Measurements from ENCODE around the gene HAVCR2. TPM values are rescaled to one million over a fixed set of nuclear protein-coding genes. Genes with fewer than 3 reads are reported as not detected.
"Not testable (repeated sequence)": the region's sequence is repeated elsewhere in the genome, so short reads cannot be mapped to it uniquely, and the experiment has no call there.

HAVCR2 gene
- total RNA-seq, 2 experiments from 2014 or later = 1.4 to 1.8 TPM

DNA sequence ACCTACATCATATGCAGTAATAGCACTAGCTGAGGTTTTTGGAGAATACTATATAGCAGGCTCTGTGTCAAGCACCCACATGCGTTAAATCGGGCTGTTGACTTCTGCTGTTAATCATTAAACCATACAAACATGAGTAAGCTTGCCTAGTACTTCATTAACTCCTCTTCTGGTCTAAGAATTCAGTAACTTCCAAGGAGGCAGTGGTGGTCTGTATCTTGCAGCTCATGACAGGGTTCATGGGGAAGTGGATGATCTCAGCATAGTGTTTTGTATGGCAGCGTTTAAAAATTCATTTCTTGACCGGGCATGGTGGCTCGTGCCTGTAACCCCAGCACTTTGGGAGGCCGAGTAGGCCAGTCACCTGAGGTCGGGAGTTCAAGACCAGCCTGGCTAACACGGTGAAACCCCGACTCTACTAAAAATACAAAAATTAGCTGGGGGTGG lies 49.7 kb downstream of the HAVCR2 start, which contains the start of gene HAVCR1:
TSS of gene HAVCR1 (minus strand) at position 24 of the 447 bp plus-strand sequence. CDS start 1,173 bp downstream, outside the sequence.
- Histone ChIP-seq H3K4me3 (ENCODE audit: low read length) (no peak within 1 kb of the TSS), H3K36me3 (ENCODE audit: insufficient read depth, low read length) (no peaks in the 10 kb centered on the region), H3K9me3 (ENCODE audit: control insufficient read depth in 1 of 2, insufficient read depth in 1 of 2, low read length in 2 of 2) (no peaks in the 10 kb centered on the region), H3K27me3 (ENCODE audit: control insufficient read depth in 1 of 2, insufficient read depth in 2 of 2, low read length in 2 of 2) (no peaks in the 10 kb centered on the region), H3K27ac (ENCODE audit: low read depth in 1 of 2, low read length in 2 of 2) (no peak within 1 kb of the TSS), H3K4me1 (ENCODE audit: insufficient read depth, low read length) (no peaks in the 10 kb centered on the region)
- H3K27ac Mint-ChIP-seq = no peak within 1 kb of the TSS
- ChIA-PET POLR2A (no interaction called here), CTCF (no interaction called here)
- no peaks in the 10 kb centered on the region for H3K27me3 Mint-ChIP-seq
- TF ChIP-seq, protein P1, sequence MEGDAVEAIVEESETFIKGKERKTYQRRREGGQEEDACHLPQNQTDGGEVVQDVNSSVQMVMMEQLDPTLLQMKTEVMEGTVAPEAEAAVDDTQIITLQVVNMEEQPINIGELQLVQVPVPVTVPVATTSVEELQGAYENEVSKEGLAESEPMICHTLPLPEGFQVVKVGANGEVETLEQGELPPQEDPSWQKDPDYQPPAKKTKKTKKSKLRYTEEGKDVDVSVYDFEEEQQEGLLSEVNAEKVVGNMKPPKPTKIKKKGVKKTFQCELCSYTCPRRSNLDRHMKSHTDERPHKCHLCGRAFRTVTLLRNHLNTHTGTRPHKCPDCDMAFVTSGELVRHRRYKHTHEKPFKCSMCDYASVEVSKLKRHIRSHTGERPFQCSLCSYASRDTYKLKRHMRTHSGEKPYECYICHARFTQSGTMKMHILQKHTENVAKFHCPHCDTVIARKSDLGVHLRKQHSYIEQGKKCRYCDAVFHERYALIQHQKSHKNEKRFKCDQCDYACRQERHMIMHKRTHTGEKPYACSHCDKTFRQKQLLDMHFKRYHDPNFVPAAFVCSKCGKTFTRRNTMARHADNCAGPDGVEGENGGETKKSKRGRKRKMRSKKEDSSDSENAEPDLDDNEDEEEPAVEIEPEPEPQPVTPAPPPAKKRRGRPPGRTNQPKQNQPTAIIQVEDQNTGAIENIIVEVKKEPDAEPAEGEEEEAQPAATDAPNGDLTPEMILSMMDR (IDR thresholded peaks at IDR 0.05) = no peak
- intact Hi-C loops (cut with DNase I, micrococcal nuclease) = no loop called here
- no peak within 1 kb of the TSS for H3K4me3 Mint-ChIP-seq
- H3K4me1 Mint-ChIP-seq (ENCODE audit: low read depth) = no peaks in the 10 kb centered on the region
- no peak for DNase-seq
- no peaks in the 10 kb centered on the region for H3K9me3 Mint-ChIP-seq
- no peak for ATAC-seq (ENCODE audit: poor library complexity)
- H3K36me3 Mint-ChIP-seq (ENCODE audit: low read depth) = no peaks in the 10 kb centered on the region

DNA sequence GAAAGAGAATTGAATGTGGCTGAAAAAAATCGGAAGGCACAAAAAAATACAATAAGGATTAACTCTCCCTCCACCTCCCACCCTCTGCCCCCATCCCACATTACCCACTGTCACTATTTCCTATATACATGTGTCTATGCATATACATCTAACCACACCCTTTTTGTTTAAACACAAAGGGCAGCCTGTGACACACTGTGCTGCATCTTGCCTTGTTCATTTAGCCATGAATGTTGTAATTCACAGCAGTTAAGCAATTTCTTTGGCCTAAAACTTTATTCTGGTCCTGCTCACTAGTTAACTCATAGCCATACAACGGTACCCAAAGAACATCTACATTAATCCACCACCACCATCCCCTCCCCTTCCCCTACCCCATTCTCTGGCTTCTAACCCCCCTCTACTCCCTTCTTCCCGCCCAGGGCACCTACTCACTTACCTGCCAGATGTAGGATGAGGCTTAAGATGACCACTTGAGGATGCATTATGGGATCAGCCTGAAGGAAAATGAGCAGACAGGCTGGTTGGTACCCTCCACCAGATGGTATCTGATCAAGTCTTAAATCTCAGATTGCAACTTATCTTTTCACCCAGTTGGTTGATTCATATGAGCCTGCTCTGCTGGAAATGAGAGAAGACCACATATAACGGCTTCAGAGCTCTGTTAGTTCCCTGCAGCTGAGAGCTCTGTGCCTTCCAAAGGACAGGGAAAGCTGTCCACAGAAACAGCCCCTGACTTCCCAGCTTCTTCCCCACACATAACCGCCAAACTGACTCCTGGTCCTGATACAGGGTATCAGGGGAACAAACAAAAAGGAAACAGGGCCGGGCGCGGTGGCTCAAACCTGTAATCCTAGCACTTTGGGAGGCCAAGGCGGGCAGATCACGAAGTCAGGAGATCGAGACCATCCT lies 51.1 kb downstream of the HAVCR2 start:
- Histone ChIP-seq H3K4me1 (ENCODE audit: insufficient read depth, low read length) (no peaks in the 10 kb centered on the region), H3K27me3 (ENCODE audit: control insufficient read depth in 1 of 2, insufficient read depth in 2 of 2, low read length in 2 of 2) (no peaks in the 10 kb centered on the region), H3K27ac (ENCODE audit: low read depth in 1 of 2, low read length in 2 of 2) (no peak overlapping the region), H3K36me3 (ENCODE audit: insufficient read depth, low read length) (no peaks in the 10 kb centered on the region), H3K9me3 (ENCODE audit: control insufficient read depth in 1 of 2, insufficient read depth in 1 of 2, low read length in 2 of 2) (no peaks in the 10 kb centered on the region), H3K4me3 (ENCODE audit: low read length) (no peak overlapping the region)
- Mint-ChIP-seq H3K36me3 (ENCODE audit: low read depth) (no peaks in the 10 kb centered on the region), H3K27ac (no peak overlapping the region), H3K9me3 (no peaks in the 10 kb centered on the region), H3K4me1 (ENCODE audit: low read depth) (no peaks in the 10 kb centered on the region), H3K4me3 (no peak overlapping the region), H3K27me3 (no peaks in the 10 kb centered on the region)
- ATAC-seq (ENCODE audit: poor library complexity) = no peak
- POLR2A ChIA-PET = no interaction called here
- CTCF ChIA-PET = no interaction called here
- intact Hi-C loops (cut with DNase I, micrococcal nuclease) = no loop called here
- no peak for DNase-seq
- TF ChIP-seq, protein P1 (IDR thresholded peaks at IDR 0.05) = no peak

DNA sequence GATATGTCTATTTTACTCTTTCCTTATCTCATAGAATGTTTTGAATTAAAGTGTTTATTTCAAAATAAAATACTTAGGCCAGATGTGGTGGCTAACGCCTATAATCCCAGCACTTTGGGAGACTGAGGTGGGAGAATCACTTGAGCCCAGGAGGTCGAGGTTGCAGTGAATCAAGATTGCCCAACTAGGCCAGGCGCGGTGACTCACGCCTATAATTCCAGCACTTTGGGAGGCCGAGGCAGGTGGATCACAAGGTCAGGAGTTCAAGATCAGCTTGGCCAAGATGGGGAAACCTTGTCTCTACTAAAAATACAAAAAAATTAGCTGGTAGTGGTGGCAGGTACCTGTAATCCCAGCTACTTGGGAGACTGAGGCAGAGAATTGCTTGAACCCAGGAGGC lies 52.0 kb downstream of the HAVCR2 start:
- H3K27ac ChIP-seq (ENCODE audit: low read depth in 1 of 2, low read length in 2 of 2); H3K27me3 Mint-ChIP-seq; H3K9me3 Mint-ChIP-seq; CTCF ChIA-PET; POLR2A ChIA-PET; H3K4me3 Mint-ChIP-seq; H3K4me3 ChIP-seq (ENCODE audit: low read length); H3K4me1 Mint-ChIP-seq (ENCODE audit: low read depth); DNase-seq; H3K27me3 ChIP-seq (ENCODE audit: control insufficient read depth in 1 of 2, insufficient read depth in 2 of 2, low read length in 2 of 2); H3K36me3 ChIP-seq (ENCODE audit: insufficient read depth, low read length); H3K36me3 Mint-ChIP-seq (ENCODE audit: low read depth); H3K4me1 ChIP-seq (ENCODE audit: insufficient read depth, low read length); intact Hi-C loops (cut with DNase I, micrococcal nuclease); ATAC-seq (ENCODE audit: poor library complexity); H3K9me3 ChIP-seq (ENCODE audit: control insufficient read depth in 1 of 2, insufficient read depth in 1 of 2, low read length in 2 of 2); H3K27ac Mint-ChIP-seq: not testable (repeated sequence)

All from CD4-positive, alpha-beta T cell (primary cell).